ENCODE results near the gene MAD2L1.
"Not testable (repeated sequence)": the region's sequence is repeated elsewhere in the genome, so short reads cannot be mapped to it uniquely, and the experiment has no call there.

Gene MAD2L1

GRCh38 chr4:120066517-120067340 is at the start of gene MAD2L1:
MAD2L1 (minus strand) TSS chr4:120066848; CDS start chr4:120066734, 114 bp downstream.
- peak within 1 kb of the TSS; percentile 97 for H3K4me3 ChIP-seq (ENCODE audit: low read depth, low read length)

- no peak overlapping the region for H3K4me3 ChIP-seq (ENCODE audit: low read depth, low read length)
Observed at GRCh38 chr4:120111745-120112144, 45.1 kb upstream of the MAD2L1 start.

- no peak overlapping the region for H3K4me3 ChIP-seq (ENCODE audit: low read depth, low read length)
Observed at GRCh38 chr4:120109406-120109805, 42.8 kb upstream of the MAD2L1 start.

GRCh38 chr4:120105472-120105871 is 38.8 kb upstream of the MAD2L1 start:
- H3K4me3 ChIP-seq (ENCODE audit: low read depth, low read length): no peak overlapping the region

- H3K4me3 ChIP-seq (ENCODE audit: low read depth, low read length): no peak overlapping the region
Observed at GRCh38 chr4:120096508-120097297, 30.1 kb upstream of the MAD2L1 start.

- H3K4me3 ChIP-seq (ENCODE audit: low read depth, low read length): no peak overlapping the region
Observed at GRCh38 chr4:120088507-120088906, 21.9 kb upstream of the MAD2L1 start.

- H3K4me3 ChIP-seq (ENCODE audit: low read depth, low read length): not testable (repeated sequence)
Observed at GRCh38 chr4:120088066-120088465, 21.4 kb upstream of the MAD2L1 start.

- no peak overlapping the region for H3K4me3 ChIP-seq (ENCODE audit: low read depth, low read length)
Observed at GRCh38 chr4:120085705-120086104, 19.1 kb upstream of the MAD2L1 start.

- no peak overlapping the region for H3K4me3 ChIP-seq (ENCODE audit: low read depth, low read length)
Observed at GRCh38 chr4:120084327-120084726, 17.7 kb upstream of the MAD2L1 start.

GRCh38 chr4:120083152-120083551 is 16.5 kb upstream of the MAD2L1 start:
- H3K4me3 ChIP-seq (ENCODE audit: low read depth, low read length): no peak overlapping the region

- no peak overlapping the region for H3K4me3 ChIP-seq (ENCODE audit: low read depth, low read length)
Observed at GRCh38 chr4:120082251-120082650, 15.6 kb upstream of the MAD2L1 start.

GRCh38 chr4:120081726-120082125 is 15.1 kb upstream of the MAD2L1 start:
- no peak overlapping the region for H3K4me3 ChIP-seq (ENCODE audit: low read depth, low read length)

- H3K4me3 ChIP-seq (ENCODE audit: low read depth, low read length): no peak overlapping the region
Observed at GRCh38 chr4:120080533-120080932, 13.9 kb upstream of the MAD2L1 start.

- no peak overlapping the region for H3K4me3 ChIP-seq (ENCODE audit: low read depth, low read length)
Observed at GRCh38 chr4:120079839-120080520, 13.3 kb upstream of the MAD2L1 start.

- no peak overlapping the region for H3K4me3 ChIP-seq (ENCODE audit: low read depth, low read length)
Observed at GRCh38 chr4:120078216-120078615, 11.6 kb upstream of the MAD2L1 start.

- H3K4me3 ChIP-seq (ENCODE audit: low read depth, low read length): no peak overlapping the region
Observed at GRCh38 chr4:120071192-120071795, 4.6 kb upstream of the MAD2L1 start.

- H3K4me3 ChIP-seq (ENCODE audit: low read depth, low read length): no peak overlapping the region
Observed at GRCh38 chr4:120070196-120070595, 3.5 kb upstream of the MAD2L1 start.

- peak overlapping the region; percentile 97 for H3K4me3 ChIP-seq (ENCODE audit: low read depth, low read length)
Observed at GRCh38 chr4:120065974-120066516, 603 bp downstream of the MAD2L1 start.

- no peak overlapping the region for H3K4me3 ChIP-seq (ENCODE audit: low read depth, low read length)
Observed at GRCh38 chr4:120064887-120065286, 1.8 kb downstream of the MAD2L1 start.

- not testable (repeated sequence) for H3K4me3 ChIP-seq (ENCODE audit: low read depth, low read length)
Observed at GRCh38 chr4:120063711-120064110, 2.9 kb downstream of the MAD2L1 start.

Data from iPS-11a (cell line).